Vagina (tissue), 2 donors: ENCODE measurements around the gene CXXC4.

Source experiments
- POLR2A ChIP-seq, 2 donors: fragments of 450-650 bp; IDR thresholded peaks; one replicate each; pipeline ENCODE4 v1.6.1; 2017; ENCODE audit warnings: antibody characterized with exemption in 2 of 2, mild to moderate bottlenecking in 2 of 2, moderate library complexity in 2 of 2
- POLR2AphosphoS5 ChIP-seq, 2 donors: sonication (generic); formaldehyde crosslinking; IDR thresholded peaks; one replicate each; pipeline ENCODE4 v1.9.0; 2017; ENCODE audit warnings: antibody characterized with exemption in 2 of 2, mild to moderate bottlenecking in 2 of 2, low read depth in 1 of 2; ENCODE audit not compliant: insufficient read depth in 1 of 2
- TF ChIP-seq, protein P1 (sequence below), 3 experiments: fragments of 450-650 bp in 2 of 3; fragments of 200-600 bp in 1 of 3; sonication (generic) in 1 of 3; IDR thresholded peaks; one replicate each; pipeline ENCODE4 v1.5.1; 2017 to 2019; ENCODE audit warnings: antibody characterized with exemption in 3 of 3, mild to moderate bottlenecking in 2 of 3, moderate library complexity in 2 of 3

DNA sequence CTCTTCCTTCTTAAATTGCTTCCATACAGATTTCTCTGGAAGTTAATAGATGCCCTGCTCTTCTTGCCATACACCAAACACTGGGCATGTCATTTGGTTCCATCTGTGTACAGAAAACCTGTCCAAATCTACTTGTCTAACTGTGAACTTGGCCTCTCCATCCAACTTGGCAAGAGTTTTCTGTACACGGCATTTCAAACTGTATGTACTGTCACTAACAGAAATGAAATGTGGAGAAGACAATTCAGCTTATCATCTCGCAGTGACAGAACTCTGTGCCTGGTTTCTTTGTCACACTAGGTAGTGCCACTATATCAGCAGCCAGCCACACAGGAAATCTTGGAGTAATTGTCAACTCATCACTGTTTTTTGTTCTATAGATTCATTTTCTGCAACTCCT, 58.2 kb downstream of the CXXC4 start:
- TF ChIP-seq, protein P1, sequence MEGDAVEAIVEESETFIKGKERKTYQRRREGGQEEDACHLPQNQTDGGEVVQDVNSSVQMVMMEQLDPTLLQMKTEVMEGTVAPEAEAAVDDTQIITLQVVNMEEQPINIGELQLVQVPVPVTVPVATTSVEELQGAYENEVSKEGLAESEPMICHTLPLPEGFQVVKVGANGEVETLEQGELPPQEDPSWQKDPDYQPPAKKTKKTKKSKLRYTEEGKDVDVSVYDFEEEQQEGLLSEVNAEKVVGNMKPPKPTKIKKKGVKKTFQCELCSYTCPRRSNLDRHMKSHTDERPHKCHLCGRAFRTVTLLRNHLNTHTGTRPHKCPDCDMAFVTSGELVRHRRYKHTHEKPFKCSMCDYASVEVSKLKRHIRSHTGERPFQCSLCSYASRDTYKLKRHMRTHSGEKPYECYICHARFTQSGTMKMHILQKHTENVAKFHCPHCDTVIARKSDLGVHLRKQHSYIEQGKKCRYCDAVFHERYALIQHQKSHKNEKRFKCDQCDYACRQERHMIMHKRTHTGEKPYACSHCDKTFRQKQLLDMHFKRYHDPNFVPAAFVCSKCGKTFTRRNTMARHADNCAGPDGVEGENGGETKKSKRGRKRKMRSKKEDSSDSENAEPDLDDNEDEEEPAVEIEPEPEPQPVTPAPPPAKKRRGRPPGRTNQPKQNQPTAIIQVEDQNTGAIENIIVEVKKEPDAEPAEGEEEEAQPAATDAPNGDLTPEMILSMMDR (IDR thresholded peaks at IDR 0.05), result no peak
- no peak for TF ChIP-seq POLR2A (IDR thresholded peaks at IDR 0.05)
- TF ChIP-seq POLR2AphosphoS5 (IDR thresholded peaks at IDR 0.05; ENCODE audit: insufficient read depth in 1 of 2, low read depth in 1 of 2), result no peak
